Measurements from ENCODE around the gene TUBG1.
"Not testable (repeated sequence)": the region's sequence is repeated elsewhere in the genome, so short reads cannot be mapped to it uniquely, and the experiment has no call there.

Gene TUBG1

DNA sequence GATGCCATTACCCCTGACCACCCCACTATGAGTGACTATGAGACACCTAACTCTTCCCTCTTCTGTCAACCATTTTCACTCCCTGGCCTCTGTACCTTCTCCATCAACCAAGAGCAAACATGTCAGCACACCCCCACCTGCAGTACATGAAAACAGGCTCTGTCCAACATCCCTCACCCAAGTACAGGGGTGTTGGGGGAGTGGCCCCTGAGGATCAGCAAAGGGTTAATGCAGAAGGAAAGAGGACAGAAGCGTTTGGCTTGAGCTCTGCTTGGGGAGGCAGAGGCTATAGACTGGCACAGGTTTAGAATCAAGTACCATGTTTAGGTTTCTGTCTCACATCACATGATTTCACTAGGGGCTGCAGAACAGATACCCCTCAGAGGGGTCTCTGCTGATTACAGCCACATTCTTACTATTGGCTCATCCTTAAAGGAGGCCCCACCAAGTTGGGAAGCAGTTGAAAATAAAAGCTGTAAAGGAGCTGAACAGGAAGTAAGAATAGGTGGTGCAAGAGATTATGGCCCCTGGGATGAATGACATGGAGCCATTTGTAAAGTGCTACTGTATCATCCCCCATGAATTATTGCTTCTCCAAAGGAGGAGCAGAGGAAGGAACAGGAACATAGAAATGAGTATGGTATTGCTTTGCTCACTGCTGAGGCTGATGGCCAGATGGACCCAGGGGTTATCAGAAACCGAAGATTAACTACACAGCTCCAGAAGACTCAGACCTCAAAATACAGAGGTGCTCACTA, 29.5 kb upstream of the TUBG1 start:
- no peak for DNase-seq

- DNase-seq: no peak
Observed at GRCh38 chr17:42581744-42582270, 27.7 kb upstream of the TUBG1 start.

- DNase-seq: no peak
Observed at GRCh38 chr17:42584880-42585279, 24.6 kb upstream of the TUBG1 start.

DNA sequence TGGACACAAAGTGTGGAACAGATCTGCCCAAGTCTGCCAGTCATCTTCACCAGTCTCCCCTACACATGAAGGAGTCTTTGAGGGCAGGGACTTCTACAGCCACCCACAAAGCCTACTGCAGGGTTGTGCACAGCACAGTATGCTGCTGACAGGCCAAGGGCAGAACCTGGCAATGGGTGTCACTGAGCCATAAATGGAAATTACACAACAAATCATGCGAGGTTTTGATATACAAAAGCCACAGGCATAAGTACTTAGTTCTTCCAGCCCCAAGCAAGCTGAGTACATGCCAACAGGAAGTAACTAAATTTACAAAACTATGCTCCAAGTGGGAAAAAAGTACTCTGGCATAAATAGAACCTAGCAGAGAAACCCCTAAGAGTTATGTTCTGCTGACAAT, 24.1 kb upstream of the TUBG1 start:
- no peak for DNase-seq

- DNase-seq: no peak
Observed at GRCh38 chr17:42586514-42587230, 22.8 kb upstream of the TUBG1 start.

GRCh38 chr17:42590886-42591285, 18.6 kb upstream of the TUBG1 start:
- no peak for DNase-seq

GRCh38 chr17:42591411-42591810, 18.1 kb upstream of the TUBG1 start:
- DNase-seq: no peak

DNA sequence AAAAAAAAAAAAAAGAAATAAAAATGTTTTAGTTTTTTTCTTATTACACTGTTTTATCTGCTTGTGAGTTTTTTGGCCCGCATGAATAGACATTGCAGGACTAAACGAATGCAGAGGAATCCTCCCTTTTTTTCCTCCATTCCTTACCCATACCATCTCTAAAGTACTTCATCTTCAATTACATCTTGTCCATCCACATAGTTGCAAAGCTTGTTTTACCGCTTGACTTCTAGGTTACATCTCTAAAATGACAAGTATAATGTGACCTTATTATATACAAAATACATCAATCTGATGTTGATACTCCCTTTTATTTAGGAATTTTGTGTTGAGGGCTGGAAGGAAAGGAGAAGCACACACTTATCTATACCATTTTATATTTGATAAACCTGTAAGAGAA, 13.1 kb upstream of the TUBG1 start:
- no peak for DNase-seq

DNA sequence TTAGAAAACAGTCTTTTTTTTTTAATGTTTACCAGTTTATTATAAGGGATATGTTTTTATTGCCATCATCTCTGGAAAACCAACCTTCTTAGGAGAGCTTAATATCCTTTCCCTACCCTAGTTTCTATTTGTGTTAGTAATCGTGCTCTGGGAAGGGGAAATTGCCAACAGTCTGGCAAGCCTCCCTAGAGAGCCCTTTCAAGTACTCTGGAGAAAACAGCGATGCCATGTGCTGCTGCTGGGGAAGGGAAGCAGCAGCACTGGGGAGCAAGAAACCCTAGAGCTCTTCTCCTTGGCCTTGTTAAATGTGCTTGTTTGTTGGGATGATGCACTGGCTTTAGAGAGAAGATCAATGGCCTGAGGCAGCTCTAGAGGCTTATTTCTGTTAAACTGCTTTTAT, 10.6 kb upstream of the TUBG1 start:
- no peak for DNase-seq

GRCh38 chr17:42603318-42603717, 6.2 kb upstream of the TUBG1 start:
- DNase-seq: no peak

DNA sequence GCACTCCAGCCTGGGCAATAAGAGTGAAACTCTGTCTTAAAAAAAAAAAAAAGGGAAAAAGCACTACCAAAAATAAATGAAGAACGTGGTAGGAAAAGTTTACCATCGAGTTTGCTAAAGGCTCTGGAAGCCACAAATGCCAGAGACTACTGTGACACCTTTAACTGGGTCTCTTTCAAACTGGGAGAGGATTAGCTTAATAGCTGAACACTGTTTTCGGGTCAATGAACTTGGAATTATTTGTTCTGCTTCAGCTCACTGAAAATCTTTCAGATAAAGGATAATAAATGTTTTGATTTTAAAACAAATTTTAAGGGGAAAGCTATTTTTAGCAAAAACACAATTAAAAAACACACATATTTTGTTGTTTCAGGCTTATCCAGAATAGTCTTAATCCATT, 1.7 kb upstream of the TUBG1 start:
- DNase-seq: no peak

- peak in 1 of 2 experiments; percentile 18 for DNase-seq
Observed at GRCh38 chr17:42608305-42609181, 940 bp upstream of the TUBG1 start.

DNA sequence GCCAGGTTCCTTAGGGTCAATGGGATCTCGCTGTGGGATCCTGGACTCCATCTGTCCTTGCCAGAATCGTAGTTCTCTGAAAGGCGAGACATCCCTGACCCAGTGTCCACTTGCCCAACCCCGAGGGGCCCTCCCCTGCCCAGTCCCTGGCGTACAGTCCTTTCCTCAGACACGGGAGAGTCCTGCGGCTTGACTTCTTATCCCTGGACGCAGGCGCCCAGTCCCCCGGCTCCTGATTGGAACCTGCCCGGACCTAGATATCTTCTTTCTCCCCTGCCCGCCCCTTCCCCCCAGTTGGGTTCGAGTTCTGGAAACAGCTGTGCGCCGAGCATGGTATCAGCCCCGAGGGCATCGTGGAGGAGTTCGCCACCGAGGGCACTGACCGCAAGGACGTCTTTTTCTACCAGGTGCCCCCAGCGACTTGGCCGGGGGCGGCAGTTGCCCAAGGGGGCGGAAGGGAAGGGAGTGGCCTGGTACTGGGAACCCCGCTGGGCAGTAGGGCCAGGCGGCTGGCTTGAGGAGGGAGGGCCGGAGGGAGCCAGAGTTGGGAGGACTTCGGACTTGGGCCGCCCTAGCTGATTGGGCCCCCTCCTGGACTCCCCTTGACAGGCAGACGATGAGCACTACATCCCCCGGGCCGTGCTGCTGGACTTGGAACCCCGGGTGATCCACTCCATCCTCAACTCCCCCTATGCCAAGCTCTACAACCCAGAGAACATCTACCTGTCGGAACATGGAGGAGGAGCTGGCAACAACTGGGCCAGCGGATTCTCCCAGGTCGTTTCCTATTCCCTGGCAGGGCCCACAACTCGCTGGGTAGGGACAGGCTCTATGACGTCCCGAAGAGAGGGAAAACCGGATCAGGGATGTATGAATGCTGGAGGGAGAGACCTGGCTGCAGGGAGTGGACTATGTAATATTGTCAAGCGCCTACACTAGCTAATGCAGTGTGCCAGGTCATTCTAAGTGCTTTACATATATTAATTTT, 625 bp downstream of the TUBG1 start:
- DNase-seq: peak; percentile 30 to 42

GRCh38 chr17:42612013-42612412, 2.5 kb downstream of the TUBG1 start:
- DNase-seq: no peak

GRCh38 chr17:42613699-42614295, 4.3 kb downstream of the TUBG1 start:
- DNase-seq: no peak

GRCh38 chr17:42617956-42618431, 8.5 kb downstream of the TUBG1 start:
- no peak for DNase-seq

DNA sequence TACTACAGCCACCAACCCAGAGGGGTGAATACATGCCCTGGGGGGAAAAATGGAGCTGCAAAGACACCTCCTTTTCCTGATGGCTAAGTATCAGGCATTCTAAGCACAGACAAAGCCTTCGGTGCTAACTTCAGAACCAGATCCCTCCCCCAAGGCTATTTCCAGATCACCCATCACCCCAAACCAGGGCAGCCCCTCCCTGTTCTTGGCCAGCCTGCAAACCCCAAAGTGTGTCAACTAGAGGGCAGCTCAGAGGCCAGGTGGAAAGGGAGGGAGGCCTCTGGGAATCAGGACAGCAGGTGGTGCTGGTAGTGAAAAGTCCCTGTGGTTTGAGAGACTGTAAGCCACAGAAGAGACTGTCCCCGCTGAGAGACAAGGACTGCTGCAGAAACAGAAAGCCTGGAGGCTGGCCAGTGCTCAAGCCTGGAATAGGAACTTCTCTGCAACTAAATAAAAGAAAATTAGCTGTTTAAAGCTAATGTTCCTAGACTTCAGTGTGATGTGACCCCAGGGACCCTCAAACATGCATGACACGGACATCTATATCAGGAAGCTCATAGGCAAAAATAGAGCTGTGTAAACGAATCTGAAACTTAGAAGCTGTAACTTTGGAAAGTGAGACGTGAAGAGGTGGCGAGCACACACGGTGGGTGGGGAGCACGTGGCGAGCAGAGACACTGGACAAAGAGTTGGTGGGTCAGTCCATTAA, 9.1 kb downstream of the TUBG1 start:
- peak; percentile 1 to 8 for DNase-seq

DNA sequence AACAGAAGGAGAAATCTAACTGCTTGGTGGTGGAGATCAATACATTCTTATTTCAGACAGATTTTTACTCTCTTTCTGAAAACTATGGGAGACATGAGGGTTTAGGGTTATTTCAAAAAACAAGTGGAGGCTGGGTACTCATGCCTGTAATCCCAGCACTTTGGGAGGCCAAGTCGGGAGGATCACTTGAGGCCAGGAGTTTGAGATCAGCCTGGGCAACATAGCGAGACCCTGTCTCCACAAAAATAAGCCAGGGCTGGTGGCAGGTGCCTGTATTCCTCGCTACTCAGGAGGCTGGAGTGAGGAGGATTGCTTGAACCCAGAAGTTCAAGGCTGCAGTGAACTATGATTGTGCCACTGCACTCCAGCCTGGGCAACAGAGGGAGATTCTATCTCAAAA, 12.5 kb downstream of the TUBG1 start:
- DNase-seq: not testable (repeated sequence)

DNA sequence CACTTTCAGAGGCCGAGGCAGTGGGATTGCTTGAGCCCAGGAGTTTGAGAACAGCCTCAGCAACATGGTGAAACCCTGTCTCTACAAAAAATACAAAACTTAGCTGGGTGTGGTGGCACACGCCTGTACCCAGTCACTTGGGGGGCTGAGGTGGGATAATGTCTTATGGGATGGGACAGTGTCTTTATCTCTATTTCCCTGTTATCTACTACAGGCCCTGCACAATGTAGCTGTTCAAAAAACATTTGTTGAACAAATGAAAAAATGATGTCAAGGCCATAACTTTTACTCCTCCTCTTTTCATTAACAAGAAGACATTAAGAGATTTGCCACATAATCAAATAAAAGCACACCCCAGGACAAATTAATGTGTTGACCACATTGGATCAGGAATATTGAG, 13.8 kb downstream of the TUBG1 start:
- DNase-seq: no peak

DNA sequence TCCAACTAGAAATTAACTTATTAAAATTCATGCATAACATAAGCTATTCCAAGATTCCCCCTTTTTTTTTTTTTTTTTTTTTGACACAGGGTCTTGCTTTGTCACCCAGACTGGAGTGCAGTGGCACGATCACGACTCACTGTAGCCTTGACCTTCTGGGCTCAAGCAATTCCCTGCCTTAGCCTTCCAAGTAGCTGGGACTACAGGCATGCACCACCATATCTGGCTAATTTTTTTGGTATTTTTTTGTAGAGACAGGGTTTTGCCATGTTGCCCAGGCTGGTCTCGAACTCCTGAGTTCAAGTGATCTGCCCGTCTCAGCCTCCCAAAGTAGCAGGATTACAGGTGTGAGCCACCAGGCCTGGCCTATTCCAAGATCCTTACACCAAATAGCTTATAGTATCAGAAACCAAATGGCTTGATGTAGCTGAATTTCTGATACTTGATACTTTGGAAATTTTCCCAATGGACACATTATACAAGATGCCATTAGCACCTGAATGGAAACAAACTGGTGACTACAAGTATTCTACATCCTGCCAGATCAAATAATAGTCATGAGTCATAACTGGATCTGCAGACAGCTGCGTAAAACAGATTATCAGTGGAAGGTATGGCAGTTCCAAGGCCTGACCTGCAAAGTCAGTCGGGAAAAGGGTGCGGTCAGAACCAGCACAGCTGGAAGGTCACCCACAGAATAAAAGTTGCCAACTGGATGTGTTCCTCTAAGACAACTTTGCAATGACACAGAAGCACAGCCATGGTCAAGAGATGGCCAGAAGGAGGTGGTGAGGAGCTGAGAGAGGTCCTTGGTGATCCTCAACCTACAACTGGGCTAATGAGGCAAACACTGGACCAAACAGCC, 14.5 kb downstream of the TUBG1 start:
- DNase-seq: no peak
